HG03354 (cell line): ENCODE results near the gene CPHXL2.
A peak's percentile ranks its signal among the peaks of the same experiment; 100 is the strongest.

Experiments
- ATAC-seq: cut with Tn5 transposase; IDR thresholded peaks from one replicate; pipeline ENCODE4 v1.9.1; 2021; ENCODE audit warnings: mild to moderate bottlenecking; ENCODE audit not compliant: unreplicated experiment, poor library complexity, severe bottlenecking

The CPHXL2 gene

DNA sequence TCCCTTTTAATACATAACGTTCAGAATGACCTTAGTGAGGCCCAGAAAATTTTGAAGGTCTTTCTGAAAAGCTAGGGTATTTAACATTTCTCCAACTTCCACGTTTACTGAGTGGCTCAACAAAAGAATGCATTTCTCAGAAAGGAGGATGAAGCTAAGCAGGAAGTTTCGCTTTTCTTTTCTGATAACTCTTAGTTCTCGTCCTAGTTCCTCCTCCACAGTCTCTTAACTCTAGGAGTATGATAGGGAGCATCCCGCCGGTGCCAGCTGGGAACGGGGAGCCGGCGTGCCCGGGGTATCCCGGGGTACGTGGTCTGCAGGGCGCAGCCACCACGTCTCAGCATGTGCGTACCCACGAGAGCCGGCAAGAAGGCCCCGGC, 29.7 kb downstream of the CPHXL2 start:
- peak; percentile 22 for ATAC-seq

GRCh38 chr16:75644240-75645012, 32.4 kb downstream of the CPHXL2 start:
- no peak for ATAC-seq

DNA sequence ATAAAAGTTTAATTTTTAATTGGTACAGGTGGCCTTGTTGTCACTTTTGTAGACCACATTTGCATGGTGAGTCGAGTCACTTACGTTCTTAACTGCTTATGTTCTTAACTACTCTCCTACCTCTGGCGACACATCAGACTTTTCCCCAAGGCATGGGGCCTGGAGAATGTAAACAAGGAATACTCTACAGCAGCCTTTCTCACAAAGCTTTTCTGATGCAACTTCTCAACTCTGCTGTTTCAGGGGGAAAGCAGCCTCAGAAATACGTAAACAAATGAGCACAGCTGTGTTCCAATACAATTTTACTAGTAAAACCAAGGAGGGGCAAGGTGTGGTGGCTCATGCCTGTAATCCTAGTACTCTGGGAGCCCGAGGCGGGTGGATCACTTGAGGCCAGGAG, 36.2 kb downstream of the CPHXL2 start:
- ATAC-seq = no peak

DNA sequence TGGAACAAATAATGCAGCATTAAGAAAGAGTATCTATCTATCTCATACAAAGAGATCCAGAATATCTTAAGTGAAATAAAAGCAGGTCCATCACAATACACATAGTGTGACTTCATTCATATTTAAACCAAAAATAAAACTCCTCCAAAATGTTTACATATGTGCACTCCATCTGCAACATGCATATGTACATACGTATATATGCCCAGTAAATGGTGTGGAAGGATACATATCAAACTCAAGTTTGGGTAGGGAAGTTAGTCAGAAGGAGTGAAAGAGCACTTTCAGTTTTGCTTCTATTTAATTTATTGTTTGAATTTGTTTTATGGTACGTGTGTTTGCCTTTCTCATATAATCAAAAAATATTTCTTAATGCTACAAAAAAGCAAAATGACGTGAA, 41.8 kb downstream of the CPHXL2 start:
- ATAC-seq = no peak

DNA sequence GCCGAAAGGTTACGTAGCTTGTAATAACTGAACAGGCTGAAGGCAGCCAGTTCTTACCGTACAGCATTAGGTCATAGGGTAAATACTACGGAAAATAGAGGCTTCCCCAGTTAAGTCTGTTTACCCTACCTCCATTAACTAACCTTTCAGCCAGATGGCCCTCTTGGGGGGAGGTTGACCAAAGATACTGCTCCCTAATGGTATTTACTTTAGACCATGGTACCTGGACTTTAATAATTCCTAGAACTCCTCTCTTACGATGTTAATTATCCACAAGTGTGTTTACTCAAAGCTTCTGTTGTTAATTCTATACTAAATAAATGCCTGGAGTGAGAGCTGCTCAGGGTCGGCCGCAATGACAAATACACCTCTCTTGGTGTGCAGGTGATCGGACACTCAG, 44.0 kb downstream of the CPHXL2 start:
- no peak for ATAC-seq

- no peak for ATAC-seq
Measured at GRCh38 chr16:75630052-75630451, 46.8 kb downstream of the CPHXL2 start.

- ATAC-seq = no peak
Measured at GRCh38 chr16:75629132-75629531, 47.7 kb downstream of the CPHXL2 start.

- no peak for ATAC-seq
Measured at GRCh38 chr16:75628351-75628750, 48.5 kb downstream of the CPHXL2 start.

GRCh38 chr16:75627851-75628250, 49.0 kb downstream of the CPHXL2 start:
- ATAC-seq = no peak

- no peak for ATAC-seq
Measured at GRCh38 chr16:75626806-75627205, 50.0 kb downstream of the CPHXL2 start.

- ATAC-seq = no peak
Measured at GRCh38 chr16:75624921-75625334, 51.9 kb downstream of the CPHXL2 start.

- peak; percentile 99 for ATAC-seq
Measured at GRCh38 chr16:75622761-75623605, 53.8 kb downstream of the CPHXL2 start, which contains the start of gene ADAT1. ADAT1 (minus strand) TSS chr16:75623281; CDS start chr16:75620799, 2,482 bp downstream.

- ATAC-seq = no peak
Measured at GRCh38 chr16:75621170-75621477, 55.7 kb downstream of the CPHXL2 start.

GRCh38 chr16:75620326-75621169, 56.3 kb downstream of the CPHXL2 start:
- no peak for ATAC-seq

GRCh38 chr16:75618780-75619179, 58.0 kb downstream of the CPHXL2 start:
- no peak for ATAC-seq

DNA sequence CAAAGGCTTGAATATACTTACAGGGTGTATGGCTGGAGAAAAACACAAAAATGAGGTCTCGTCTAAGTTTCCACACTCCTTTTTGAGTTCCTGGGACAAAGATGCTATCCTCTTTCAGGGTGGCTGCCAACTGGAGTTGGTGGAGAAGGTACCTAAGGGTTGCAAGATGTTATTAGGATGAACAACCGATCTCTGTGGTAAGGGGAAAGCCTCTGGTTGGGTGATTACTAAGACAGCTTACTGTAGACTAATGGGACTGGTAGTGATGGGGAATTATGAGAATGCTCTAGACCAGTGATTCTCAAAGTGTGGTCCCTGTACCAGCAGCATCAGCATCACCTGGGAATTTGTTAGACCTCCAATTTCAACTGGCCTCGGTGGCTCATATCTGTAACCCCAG, 59.7 kb downstream of the CPHXL2 start:
- ATAC-seq = no peak

DNA sequence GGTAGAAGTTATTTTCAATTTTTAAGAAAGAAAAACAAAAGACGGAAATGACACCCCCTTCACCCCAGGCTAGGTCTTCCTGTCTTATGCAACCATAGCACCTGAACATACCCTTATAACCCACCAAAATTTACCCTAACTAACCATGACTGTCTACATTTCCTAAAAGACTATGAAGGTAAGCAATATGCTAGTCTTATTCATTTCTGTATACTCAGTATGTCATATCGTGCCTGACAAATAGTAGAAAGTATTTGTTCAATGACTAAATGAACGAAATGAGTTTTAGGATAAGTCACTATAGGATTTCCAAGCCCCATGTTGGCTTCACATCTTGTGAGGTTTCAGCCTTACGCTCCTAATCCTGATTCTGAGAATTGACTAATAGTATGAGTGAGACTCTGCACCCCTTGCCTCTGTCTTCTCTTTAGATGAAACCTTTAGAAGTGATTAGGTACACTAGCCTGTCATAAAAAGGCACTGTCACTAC, 60.2 kb downstream of the CPHXL2 start:
- ATAC-seq = no peak

GRCh38 chr16:75615619-75616018, 61.2 kb downstream of the CPHXL2 start:
- ATAC-seq = no peak

- no peak for ATAC-seq
Measured at GRCh38 chr16:75614066-75614897, 62.5 kb downstream of the CPHXL2 start.
